Endothelial cell of hepatic sinusoid (primary cell): ENCODE measurements around the gene CALN1.

Experiments
- in situ Hi-C: cut with HindIII; loops from 2 replicates; pipeline ENCODE4 v1.10.0; 2017; ENCODE audit warnings: low sequenced_read_pairs

The CALN1 gene

DNA sequence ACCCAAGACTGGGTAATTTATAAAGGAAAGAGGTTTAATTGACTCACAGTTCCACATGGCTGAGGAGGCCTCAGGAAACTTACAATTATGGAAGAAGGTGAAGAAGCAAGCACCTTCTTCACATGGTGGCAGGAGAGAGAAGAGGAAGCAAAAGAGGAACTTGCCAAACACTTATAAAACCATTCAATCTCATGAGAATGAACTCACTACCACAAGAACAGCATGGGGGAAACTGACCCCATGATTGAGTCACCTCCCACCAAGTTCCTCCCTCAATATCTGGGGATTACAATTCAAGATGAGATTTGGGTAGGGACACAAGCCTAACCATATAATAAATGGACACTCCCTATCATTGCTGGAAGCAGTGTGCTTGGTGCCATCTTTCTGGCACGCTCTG is 506.3 kb downstream of the CALN1 start:
- in situ Hi-C loops: no loop called here

DNA sequence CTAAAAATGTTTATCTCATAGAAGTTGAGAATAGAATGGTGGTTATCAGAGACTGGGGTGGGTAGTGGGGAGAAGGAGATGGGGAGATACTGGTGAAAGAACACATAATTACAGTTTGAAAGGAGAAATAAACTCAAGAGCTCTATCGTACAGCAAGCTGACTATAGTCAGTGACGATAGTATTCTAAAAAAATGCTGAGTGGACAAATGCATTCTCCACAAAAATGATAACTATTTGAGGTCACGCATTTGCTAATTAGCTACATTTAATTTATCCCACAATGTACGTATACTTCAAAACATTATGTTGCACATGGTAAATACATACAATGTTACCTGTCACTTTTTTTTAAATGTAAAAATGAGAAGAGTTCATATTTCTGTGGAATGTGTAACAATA is 507.7 kb downstream of the CALN1 start:
- in situ Hi-C loops: no loop called here

DNA sequence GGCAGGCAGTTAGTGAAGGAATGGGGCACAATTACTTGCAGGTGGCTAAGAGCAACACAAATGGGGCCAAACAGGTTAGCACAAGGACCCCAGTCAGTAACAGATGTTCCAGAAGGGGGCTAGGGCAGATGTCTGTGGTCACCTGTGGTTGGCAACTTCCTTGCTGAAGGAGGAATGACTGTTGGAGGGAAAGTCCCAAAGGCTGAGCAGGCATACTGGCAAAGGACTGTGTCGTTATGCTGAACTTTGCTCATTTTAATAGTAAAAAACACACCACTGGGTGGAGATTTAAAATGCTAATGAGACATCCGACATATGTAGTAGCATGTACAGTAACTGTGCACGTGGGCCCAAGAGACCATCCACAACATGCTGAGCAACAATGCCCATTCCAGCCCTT is 511.6 kb downstream of the CALN1 start:
- in situ Hi-C loops: no loop called here

DNA sequence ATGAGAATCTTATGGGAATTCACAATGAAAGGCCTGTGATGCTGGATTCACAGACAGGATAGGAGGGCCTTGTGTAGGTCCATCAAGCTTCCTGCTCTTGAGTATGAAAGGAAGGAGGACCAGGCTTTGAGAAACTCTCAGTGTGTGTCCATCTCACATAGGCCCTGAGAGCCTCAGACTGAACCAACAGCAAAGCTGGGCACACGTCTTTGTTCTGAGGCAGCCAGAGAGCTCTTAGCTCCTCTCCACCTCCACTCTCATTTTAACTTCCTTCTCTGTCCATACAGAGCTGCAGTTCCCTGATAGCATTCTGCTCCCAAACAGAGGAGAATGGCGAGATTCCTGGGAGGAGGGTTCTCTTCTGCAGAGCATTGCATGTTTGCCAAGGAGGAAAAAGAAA is 515.6 kb downstream of the CALN1 start:
- in situ Hi-C loops: no loop called here

DNA sequence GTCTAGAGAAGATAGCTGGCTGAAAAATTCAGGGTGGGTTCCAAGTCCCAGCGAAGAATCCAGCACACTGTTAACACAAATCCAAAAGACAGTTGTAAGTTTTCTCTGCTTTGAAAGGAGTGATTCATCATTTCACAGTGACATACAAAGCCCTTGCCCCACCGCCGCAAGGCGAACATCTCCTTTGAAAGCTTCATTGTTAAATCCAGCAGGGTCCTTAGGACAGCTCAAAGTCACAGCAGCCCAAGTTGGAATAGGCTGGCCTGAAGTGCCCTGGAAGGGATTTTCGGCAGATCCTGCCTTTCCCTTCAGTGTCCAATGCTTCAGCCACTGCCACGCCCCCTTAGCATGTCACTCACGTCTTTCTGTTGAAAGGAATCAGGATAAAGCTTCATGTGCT is 526.1 kb downstream of the CALN1 start:
- in situ Hi-C loops: no loop called here

DNA sequence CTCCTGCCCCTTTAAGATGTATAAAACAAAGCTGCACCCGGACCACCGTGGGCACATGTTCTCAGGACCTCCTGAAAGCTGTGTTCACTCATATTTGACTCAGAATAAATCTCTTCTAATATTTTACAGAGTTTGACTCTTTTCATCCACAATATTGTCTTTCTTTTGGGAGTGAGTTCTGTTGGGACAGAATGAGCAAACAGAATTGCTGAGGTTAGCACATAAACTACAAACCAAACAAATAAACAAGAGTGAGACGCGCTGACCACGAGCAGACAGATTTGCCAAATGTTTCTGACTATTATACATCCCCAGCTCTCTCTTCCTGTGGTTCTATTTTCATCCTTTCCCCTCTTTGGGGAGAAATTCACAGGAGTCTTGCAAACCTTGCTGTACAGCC is 526.7 kb downstream of the CALN1 start:
- in situ Hi-C loops: no loop called here

DNA sequence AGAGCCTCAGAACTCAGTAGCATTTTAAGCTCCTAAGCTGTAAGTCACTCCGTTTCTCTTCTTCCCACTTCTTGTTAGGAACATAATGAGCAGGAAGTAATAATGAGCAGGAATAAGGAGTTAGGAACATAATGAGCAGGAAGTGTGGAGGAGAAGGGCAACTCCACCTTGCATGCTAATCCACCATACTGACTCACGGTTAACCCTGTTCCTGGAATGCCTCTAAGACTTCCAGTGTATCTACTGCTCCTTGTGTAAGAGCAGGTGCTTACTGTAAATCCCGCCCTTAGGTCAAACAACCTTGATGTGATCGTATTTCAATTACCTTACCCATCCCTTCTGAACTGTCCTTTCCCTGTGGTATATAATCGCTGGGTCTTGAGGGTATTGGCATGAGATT is 528.7 kb downstream of the CALN1 start:
- in situ Hi-C loops: no loop called here

DNA sequence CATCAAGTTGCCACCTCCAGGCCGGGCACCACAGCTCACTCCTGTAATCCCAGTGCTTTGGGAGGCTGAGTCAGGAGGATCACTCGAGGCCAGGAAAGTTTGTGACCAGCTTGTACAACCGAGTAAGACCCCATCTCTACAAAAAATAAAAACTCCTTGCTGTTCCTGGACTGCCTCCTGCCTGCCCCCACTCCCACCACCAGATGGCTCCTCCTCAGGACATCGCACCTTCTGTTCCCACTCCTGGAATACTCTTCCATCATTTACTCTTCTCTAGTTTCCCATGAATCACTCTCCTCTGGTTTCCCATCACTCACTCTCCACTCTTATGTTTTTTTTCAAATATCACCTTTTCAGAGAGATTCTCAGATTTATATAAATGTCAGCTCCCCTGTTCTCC is 540.7 kb downstream of the CALN1 start:
- in situ Hi-C loops: no loop called here

DNA sequence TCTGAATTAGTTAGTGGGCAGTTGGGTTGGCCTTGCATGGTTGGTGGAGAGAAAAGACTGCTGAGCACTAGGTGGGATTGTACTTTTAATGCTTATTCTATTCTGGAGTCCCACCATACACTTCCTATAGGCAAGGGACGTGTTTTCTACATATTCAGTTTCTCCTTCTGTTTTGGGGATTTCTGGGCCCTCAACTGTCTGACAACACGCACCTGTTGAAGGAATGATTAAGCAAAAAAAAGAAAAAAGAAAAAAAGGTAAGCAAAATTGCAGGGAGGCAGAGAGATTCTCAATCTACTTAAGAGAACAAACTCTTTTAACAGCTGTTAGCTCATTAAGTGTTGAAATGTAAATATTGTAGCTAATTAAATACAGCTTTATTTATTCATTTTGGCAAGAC is 541.3 kb downstream of the CALN1 start:
- in situ Hi-C loops: no loop called here

DNA sequence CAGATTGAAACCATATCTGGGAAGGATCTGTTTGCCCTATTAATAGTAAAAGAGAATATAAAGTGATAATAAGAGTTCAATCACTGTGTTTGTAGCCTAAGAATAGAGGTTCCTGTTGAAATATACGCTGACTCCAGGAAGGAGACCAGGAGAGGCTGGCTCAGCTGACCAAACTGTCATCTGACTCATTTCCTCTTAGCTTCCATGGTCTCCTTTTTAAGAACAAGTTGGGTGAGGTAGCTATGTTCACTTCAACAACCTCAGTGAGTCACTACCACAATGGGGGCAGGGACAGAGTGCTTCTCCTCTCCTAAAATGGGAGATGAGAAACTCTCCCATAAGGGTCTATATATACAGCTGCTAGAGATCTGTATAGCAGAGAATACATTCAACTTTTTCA is 543.3 kb downstream of the CALN1 start:
- in situ Hi-C loops: no loop called here

DNA sequence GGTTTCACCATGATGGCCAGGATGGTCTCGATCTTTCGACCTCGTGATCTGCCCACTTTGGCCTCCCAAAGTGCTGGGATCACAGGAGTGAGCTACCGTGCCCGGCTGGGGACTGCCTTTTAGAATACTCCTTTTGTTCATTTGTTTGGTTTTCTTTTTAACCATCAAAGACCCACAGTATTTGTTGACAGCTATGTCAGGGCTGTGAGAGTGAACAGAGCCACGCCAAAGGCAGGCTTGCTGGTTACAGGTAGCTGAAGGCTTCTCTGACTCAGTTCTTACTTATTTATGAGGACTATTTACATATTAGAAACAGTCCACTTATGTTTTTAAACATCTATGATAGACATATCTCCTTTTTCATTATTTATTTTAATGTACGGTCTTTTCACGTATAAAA is 544.5 kb downstream of the CALN1 start:
- in situ Hi-C loops: no loop called here

DNA sequence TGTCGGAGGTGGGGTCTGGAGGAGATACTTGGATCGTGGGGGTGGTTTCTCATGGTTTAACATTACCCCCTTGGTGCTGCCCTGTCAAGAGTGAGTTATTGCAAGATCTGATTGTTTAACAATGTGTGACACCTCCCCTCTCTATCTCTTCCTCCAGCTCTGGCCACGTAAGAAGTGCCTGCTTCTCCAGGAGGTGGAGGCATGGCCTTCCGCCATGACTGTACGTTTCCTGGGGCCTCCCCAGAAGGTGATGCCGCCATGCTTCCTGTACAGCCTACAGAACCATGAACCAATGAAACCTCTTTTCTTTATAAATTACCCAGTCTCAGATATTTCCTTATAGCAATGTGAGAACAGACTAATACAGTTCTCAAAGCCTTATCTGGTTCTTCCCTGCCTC is 547.0 kb downstream of the CALN1 start:
- in situ Hi-C loops: no loop called here

DNA sequence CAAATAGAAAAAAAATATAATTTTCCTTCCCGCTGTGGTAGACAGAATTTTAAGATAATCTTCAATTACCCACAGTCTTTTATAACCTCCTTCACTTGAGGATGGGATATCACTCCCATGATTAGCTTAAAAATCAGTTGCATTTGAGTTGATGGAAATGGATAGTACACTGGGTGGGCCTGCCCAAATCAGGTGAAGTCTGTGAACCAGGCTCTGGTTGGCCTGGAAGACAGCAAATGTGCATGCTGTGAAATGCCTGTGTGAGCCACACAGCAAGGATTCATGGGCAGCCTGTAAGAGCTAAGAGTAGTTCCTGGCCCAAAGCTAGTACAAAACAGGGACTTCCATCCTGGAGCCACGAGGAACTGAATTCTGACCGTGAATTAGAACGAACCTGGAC is 548.0 kb downstream of the CALN1 start:
- in situ Hi-C loops: no loop called here

DNA sequence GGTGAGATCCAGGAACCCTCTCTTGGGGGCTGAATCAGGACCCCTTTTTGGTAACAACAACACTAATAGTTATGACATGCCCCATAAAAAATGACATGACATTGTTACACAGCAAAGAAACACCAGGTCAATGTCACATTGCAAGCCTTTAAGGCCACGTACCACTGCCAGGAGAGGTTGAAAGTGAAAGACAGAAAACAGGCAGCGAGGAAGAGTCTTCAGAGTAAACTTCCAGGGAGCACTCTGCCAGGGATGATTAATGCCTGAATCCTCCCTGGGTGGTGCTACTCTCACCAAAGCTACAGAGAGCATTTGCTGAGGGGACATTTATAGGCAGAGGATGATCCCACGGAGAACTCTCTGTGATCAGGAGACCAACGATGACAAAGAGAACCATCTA is 551.6 kb downstream of the CALN1 start:
- in situ Hi-C loops: no loop called here

DNA sequence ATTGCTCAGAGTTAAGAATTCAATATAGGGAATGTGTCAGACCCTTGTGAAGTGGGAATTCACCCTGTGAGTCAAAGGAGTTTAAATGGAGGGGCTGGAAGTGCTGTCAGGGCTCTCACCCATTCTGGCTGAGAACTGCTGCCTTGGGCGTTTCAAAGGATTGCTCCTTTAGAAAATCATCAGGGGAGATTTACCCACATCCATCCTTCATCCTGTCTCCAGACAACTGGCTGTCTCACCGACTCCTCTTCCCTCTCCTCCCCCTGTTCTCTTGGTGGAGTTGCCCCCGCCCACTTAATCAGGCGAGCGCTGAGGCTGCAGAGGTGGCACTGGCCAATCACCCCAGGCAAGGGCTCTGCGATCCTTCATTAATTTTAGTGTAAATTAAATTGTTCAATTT is 554.8 kb downstream of the CALN1 start:
- in situ Hi-C loops: no loop called here

DNA sequence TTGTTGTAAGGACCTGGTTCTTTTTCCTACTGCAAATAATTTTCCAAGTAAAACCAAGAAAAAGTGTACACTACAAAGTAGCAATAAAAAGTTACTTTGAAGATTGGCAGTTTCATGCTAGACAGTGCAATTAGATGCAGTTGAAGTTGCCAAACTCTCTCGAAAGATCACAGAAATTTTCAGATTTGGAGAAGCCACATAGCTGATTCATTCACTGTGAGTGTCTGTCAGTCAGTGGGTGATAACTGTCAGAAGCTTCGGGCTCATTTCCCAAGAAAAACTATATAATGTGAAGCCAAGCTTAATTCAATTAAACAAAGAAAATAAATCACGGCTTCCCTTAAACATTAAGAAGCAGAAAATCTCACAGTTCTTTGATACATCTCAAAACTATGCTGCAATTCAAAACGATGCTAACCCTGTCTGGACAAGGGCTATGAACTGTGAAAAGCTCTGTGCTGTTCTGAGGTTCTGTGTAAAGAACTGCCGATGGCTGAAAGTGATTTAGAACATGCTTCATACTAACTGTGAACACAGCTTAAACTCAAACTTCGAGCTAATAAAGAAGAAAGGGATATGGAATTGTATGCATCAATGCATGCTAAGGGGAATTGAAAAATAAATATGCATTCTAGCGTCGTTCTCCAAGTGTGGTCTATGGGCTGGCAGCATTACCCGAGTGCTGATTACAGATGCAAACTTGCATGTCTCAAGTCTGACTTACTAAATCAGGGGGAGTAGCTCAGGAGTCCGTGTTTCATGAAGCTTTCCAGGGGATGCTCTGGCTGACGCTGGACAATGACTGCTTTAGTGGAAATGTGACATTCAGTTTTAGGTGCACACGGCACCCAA is 557.4 kb downstream of the CALN1 start:
- in situ Hi-C loops: no loop called here

DNA sequence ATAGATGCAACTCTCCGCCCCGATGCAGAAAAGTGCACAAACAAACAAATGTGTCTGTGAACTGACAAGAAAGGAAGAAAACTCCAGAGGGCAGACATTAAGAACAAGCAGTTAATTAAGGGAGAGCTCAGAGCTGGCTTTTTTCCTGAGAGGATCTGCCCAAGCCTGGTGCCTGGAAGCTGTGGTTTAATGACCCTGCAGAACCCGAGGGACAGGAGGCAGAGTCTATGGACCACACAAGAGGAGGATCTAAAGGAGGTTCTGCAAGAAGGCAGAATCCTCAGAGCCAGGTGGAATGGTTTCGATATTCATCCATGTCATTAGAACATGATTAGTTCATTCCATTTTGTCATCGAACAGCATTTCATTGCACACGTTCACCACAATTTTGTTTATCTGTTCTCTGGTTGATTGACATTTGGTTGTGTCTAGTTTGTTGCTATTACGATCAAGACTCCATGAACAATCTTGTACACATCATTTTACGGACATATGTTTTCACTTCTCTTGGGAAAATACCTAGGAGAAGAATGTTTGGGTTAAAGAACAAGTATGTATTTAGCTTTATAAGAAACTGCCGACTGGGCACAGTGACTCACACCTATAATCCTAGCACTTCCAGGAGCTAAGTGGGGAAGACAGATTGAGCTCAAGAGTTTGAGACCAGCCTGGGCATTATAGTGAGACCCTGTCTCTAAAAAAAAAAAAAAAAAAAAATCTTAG is 560.2 kb downstream of the CALN1 start:
- in situ Hi-C loops: no loop called here

DNA sequence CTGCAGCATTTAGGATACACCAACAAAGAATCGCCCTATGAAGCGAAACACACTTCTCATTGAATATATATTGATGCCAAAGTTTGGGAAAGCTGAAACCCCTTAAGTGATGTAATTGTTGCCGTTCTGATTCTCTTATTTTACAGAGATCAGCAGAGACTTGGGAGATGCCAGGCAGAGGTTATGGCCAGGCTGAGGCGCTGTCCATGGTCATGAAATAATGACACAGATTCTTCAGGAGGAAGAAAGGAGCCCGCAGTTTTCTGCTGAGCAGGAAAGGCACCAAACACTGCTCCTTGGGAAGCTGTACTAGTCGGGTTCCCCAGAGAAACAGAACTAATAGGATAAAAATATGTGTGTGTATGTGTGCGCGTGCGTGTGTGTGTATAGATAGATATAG is 566.0 kb downstream of the CALN1 start:
- in situ Hi-C loops: no loop called here

DNA sequence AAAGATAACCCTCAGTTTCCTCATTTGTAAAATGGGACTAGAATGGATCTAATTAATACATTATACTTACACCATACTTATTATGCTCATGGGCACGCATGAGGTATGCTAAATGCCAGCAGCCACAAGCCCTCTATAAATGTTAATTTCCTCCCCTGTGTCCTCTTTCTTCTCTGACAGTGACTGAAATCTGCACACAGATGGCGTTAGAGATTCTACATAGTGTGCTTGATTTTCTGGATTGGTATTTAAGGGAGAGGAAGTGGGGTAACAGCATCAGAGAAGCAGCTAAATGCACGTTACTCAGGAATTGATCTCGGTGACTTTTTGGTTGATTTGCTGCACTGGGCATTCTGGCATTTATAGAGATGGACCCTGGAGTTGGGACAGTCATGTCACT is 568.5 kb downstream of the CALN1 start:
- in situ Hi-C loops: no loop called here

DNA sequence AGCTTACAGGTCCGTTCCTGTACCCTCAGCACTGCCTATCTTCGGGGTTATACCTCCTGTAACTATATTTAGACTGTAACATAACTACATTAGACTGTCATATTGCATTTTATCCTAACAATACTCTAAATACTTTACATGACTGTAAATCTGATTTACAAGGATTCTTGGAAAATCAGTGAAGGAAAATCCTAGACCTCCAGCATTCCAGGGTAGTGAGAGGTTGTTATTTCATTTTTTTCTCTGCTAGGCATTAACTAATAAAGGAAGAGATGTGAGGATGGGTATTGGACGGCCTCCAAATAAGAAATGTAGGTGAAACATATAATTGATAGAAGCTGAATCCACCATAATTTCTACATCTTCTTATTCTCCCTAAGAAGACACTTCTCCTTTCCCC is 569.4 kb downstream of the CALN1 start:
- in situ Hi-C loops: no loop called here

DNA sequence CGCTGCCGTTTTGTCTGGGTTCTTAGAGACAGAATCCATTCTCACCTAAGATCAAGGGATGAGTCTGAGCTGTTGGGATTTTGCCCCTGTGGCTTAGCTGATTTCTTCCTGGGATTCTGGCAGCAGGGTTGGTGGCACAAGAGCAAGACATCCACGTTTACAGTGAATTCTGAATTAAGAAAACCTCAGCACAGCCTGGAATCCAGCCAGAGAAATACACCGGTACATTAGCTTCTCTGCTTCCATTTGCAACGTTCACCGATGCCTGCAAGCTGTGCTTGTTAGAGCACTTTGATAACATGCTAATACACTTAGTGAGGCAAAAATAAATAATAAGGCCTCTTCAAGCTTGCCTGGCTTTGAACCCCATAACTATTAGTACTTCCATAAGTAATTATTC is 569.8 kb downstream of the CALN1 start:
- in situ Hi-C loops: no loop called here

DNA sequence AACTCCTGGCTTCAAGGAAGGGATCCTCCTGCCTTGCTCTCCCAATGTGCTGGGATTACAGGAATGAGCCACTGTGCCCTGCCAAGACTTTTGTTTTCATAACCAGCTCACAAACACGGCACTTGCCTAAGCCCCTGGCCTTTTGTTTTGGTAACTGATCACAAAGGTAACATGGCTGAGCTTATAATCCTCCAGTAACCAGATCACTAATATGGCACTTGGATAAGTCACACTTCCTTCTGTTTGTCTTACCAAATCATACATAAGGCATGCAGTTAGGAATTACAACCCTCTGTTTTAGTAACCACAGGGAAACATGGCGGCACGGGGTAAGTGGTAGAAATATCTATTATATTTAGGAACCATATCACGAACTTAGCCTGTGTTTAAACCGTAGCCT is 577.1 kb downstream of the CALN1 start:
- in situ Hi-C loops: no loop called here

DNA sequence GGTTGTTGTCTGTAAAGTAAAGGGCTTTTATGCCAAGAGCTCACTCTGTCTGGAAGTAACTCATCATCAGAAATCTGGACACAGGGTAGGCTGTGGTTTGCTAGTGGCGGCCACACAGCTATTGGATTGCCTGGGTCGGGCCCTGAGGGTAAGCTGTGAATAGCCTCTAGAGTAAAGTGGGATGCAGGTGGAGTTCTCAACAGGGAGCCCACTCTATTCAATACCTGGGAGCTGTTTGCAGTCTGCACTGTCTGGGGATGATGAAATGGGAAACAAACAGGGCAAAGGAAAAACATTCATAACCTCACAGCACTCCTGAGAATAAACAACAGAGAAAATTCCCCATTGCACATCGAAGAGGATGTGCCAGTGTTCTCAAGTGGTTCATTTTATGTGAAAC is 582.6 kb downstream of the CALN1 start:
- in situ Hi-C loops: no loop called here
